K562 (cell line): ENCODE measurements around the gene SHBG. TPM values are rescaled to one million over a fixed set of nuclear protein-coding genes. Genes with fewer than 3 reads are reported as not detected.

Experiments used
- DDX20 ChIP-seq: fragments of 450-650 bp; IDR thresholded peaks from 2 replicates; pipeline ENCODE4 v1.6.1; 2016; ENCODE audit warnings: missing genetic modification characterization, low read depth, mild to moderate bottlenecking, missing compliant biosample characterization, moderate library complexity
- FUS ChIP-seq: fragments of 200-400 bp; formaldehyde crosslinking; optimal IDR thresholded peaks from 2 replicates; pipeline ENCODE3; 2017; ENCODE audit warnings: low read depth, low read length
- IFI16 ChIP-seq: fragments of 250-450 bp; sonication (Bioruptor Pico); IDR thresholded peaks from 2 replicates; pipeline ENCODE4 v2.1.2; 2022; ENCODE audit warnings: mild to moderate bottlenecking, inconsistent platforms
- MBD2 ChIP-seq: sonication (generic); IDR thresholded peaks from 2 replicates; pipeline ENCODE4 v1.6.1; 2016; ENCODE audit warnings: low read depth, borderline replicate concordance
- PPARD ChIP-seq: fragments of 250-450 bp; sonication (Bioruptor Pico); IDR thresholded peaks from 2 replicates; pipeline ENCODE4 v1.8.0; 2022; ENCODE audit warnings: inconsistent platforms, mild to moderate bottlenecking, moderate library complexity
- SRSF1 ChIP-seq: fragments of 200-400 bp; formaldehyde crosslinking; IDR thresholded peaks from 2 replicates; pipeline ENCODE4 v1.6.1; 2017; ENCODE audit warnings: mild to moderate bottlenecking, low read depth, low read length, moderate library complexity
- TCF7L2 ChIP-seq: fragments of 150-350 bp; IDR thresholded peaks from 2 replicates; pipeline ENCODE4 v1.6.1; 2016; ENCODE audit warnings: low read depth, mild to moderate bottlenecking, low read length, moderate library complexity
- TFE3 ChIP-seq: fragments of 450-650 bp; formaldehyde crosslinking; IDR thresholded peaks from 2 replicates; pipeline ENCODE4 v1.4.0; 2020; ENCODE audit warnings: mild to moderate bottlenecking, mixed read lengths
- XRCC3 ChIP-seq: fragments of 450-650 bp; IDR thresholded peaks from 2 replicates; pipeline ENCODE4 v1.6.1; 2017; ENCODE audit warnings: mild to moderate bottlenecking, moderate library complexity
- YBX1 ChIP-seq: fragments of 450-650 bp; IDR thresholded peaks from 2 replicates; pipeline ENCODE4 v1.7.1; 2016; ENCODE audit warnings: mild to moderate bottlenecking
- ZNF668 ChIP-seq: fragments of 250-450 bp; sonication (Bioruptor Pico); IDR thresholded peaks from 2 replicates; pipeline ENCODE4 v1.8.0; 2022; ENCODE audit warnings: mild to moderate bottlenecking, inconsistent platforms
- ZNF696 ChIP-seq: fragments of 250-450 bp; sonication (Bioruptor Pico); conservative IDR thresholded peaks from 2 replicates; pipeline ENCODE4 v1.4.0; 2020; ENCODE audit warnings: mild to moderate bottlenecking, moderate library complexity
- polyA plus RNA-seq, 8 experiments: library from polyadenylated mRNA; depleted of rRNA in 4 of 8; stranded (reverse) in 5 of 8; unstranded in 3 of 8; fragments of >200 nt; fragmentation: Nextera tagmentation in 2 of 8; fragmentation: Illumina TruSeq in 1 of 8; extraction: Ambion mirVana in 2 of 8; extraction: Trizol in 1 of 8; gene quantifications; 2 replicates each; pipeline versions ENCODE4 v1.2.1 to v1.2.3, GENCODE V29; 2011 to 2014; ENCODE audit warnings: inconsistent platforms in 1 of 8, missing spikeins in 1 of 8
- total RNA-seq, 7 experiments: library from RNA; depleted of rRNA in 6 of 7; stranded (reverse); fragments of >200 nt in 6 of 7; fragmentation: Illumina TruSeq in 2 of 7; extraction: Trizol in 2 of 7; gene quantifications; 2 replicates each; pipeline versions ENCODE4 v1.2.1 to v1.2.3, GENCODE V29; 2011 to 2021; ENCODE audit warnings: low replicate concordance in 1 of 7
- TF ChIP-seq, protein P1 (sequence below): fragments of 450-650 bp; IDR thresholded peaks from 2 replicates; pipeline ENCODE4 v1.6.1; 2016; ENCODE audit warnings: mild to moderate bottlenecking
- TF ChIP-seq, protein P2 (sequence below): fragments of 200-600 bp; sonication (generic); IDR thresholded peaks from one replicate; pipeline ENCODE4 v1.6.1; 2012; ENCODE audit warnings: mild to moderate bottlenecking, low read depth, low read length, inconsistent platforms

The SHBG gene
- total and polyA plus RNA-seq, 9 of the 15 experiments (the other 6 are each of a cell fraction or from before 2014, with no cell fraction given): not detected

GRCh38 chr17:7650509-7651096, 20.7 kb downstream of the SHBG start, which contains the start of gene ATP1B2 (continued):
- TF ChIP-seq, protein P1, sequence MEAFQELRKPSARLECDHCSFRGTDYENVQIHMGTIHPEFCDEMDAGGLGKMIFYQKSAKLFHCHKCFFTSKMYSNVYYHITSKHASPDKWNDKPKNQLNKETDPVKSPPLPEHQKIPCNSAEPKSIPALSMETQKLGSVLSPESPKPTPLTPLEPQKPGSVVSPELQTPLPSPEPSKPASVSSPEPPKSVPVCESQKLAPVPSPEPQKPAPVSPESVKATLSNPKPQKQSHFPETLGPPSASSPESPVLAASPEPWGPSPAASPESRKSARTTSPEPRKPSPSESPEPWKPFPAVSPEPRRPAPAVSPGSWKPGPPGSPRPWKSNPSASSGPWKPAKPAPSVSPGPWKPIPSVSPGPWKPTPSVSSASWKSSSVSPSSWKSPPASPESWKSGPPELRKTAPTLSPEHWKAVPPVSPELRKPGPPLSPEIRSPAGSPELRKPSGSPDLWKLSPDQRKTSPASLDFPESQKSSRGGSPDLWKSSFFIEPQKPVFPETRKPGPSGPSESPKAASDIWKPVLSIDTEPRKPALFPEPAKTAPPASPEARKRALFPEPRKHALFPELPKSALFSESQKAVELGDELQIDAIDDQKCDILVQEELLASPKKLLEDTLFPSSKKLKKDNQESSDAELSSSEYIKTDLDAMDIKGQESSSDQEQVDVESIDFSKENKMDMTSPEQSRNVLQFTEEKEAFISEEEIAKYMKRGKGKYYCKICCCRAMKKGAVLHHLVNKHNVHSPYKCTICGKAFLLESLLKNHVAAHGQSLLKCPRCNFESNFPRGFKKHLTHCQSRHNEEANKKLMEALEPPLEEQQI: no peak
- TF ChIP-seq IFI16 (CRISPR knock-in tag) (no peak), MBD2 (0 out of 2 replicates have a peak, but pooled peaks have one; percentile 18), SRSF1 (no peak), PPARD (no peak), TFE3 (CRISPR knock-in tag) (no peak), ZNF668 (no peak), FUS (no peak), ZNF696 (CRISPR knock-in tag) (no peak), YBX1 (no peak), DDX20 (tag) (no peak), XRCC3 (no peak), TCF7L2 (no peak)
- TF ChIP-seq, protein P2, sequence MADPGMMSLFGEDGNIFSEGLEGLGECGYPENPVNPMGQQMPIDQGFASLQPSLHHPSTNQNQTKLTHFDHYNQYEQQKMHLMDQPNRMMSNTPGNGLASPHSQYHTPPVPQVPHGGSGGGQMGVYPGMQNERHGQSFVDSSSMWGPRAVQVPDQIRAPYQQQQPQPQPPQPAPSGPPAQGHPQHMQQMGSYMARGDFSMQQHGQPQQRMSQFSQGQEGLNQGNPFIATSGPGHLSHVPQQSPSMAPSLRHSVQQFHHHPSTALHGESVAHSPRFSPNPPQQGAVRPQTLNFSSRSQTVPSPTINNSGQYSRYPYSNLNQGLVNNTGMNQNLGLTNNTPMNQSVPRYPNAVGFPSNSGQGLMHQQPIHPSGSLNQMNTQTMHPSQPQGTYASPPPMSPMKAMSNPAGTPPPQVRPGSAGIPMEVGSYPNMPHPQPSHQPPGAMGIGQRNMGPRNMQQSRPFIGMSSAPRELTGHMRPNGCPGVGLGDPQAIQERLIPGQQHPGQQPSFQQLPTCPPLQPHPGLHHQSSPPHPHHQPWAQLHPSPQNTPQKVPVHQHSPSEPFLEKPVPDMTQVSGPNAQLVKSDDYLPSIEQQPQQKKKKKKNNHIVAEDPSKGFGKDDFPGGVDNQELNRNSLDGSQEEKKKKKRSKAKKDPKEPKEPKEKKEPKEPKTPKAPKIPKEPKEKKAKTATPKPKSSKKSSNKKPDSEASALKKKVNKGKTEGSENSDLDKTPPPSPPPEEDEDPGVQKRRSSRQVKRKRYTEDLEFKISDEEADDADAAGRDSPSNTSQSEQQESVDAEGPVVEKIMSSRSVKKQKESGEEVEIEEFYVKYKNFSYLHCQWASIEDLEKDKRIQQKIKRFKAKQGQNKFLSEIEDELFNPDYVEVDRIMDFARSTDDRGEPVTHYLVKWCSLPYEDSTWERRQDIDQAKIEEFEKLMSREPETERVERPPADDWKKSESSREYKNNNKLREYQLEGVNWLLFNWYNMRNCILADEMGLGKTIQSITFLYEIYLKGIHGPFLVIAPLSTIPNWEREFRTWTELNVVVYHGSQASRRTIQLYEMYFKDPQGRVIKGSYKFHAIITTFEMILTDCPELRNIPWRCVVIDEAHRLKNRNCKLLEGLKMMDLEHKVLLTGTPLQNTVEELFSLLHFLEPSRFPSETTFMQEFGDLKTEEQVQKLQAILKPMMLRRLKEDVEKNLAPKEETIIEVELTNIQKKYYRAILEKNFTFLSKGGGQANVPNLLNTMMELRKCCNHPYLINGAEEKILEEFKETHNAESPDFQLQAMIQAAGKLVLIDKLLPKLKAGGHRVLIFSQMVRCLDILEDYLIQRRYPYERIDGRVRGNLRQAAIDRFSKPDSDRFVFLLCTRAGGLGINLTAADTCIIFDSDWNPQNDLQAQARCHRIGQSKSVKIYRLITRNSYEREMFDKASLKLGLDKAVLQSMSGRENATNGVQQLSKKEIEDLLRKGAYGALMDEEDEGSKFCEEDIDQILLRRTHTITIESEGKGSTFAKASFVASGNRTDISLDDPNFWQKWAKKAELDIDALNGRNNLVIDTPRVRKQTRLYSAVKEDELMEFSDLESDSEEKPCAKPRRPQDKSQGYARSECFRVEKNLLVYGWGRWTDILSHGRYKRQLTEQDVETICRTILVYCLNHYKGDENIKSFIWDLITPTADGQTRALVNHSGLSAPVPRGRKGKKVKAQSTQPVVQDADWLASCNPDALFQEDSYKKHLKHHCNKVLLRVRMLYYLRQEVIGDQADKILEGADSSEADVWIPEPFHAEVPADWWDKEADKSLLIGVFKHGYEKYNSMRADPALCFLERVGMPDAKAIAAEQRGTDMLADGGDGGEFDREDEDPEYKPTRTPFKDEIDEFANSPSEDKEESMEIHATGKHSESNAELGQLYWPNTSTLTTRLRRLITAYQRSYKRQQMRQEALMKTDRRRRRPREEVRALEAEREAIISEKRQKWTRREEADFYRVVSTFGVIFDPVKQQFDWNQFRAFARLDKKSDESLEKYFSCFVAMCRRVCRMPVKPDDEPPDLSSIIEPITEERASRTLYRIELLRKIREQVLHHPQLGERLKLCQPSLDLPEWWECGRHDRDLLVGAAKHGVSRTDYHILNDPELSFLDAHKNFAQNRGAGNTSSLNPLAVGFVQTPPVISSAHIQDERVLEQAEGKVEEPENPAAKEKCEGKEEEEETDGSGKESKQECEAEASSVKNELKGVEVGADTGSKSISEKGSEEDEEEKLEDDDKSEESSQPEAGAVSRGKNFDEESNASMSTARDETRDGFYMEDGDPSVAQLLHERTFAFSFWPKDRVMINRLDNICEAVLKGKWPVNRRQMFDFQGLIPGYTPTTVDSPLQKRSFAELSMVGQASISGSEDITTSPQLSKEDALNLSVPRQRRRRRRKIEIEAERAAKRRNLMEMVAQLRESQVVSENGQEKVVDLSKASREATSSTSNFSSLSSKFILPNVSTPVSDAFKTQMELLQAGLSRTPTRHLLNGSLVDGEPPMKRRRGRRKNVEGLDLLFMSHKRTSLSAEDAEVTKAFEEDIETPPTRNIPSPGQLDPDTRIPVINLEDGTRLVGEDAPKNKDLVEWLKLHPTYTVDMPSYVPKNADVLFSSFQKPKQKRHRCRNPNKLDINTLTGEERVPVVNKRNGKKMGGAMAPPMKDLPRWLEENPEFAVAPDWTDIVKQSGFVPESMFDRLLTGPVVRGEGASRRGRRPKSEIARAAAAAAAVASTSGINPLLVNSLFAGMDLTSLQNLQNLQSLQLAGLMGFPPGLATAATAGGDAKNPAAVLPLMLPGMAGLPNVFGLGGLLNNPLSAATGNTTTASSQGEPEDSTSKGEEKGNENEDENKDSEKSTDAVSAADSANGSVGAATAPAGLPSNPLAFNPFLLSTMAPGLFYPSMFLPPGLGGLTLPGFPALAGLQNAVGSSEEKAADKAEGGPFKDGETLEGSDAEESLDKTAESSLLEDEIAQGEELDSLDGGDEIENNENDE: no peak
